ENCODE measurements around the gene POLR3H. TPM values are rescaled to one million over a fixed set of nuclear protein-coding genes. Genes with fewer than 3 reads are reported as not detected.
A peak's percentile ranks its signal among the peaks of the same experiment; 100 is the strongest.

Gene POLR3H
- total RNA-seq, 1 donor from 2014 or later: 15.2 TPM

GRCh38 chr22:41571786-41572185 lies 27.5 kb upstream of the POLR3H start:
- H3K4me1 Mint-ChIP-seq: peaks cover 19% of the 10 kb centered on the region
- Histone ChIP-seq H3K27me3 (no peaks in the 10 kb centered on the region), H3K79me2 (ENCODE audit: low read depth) (no peaks in the 10 kb centered on the region), H3K4me3 (no peak overlapping the region), H3K9ac (no peak overlapping the region), H3K27ac (no peak overlapping the region), H3K4me2 (no peak overlapping the region), H4K20me1 (ENCODE audit: low read depth) (no peaks in the 10 kb centered on the region), H3F3A (ENCODE audit: low read depth) (no peaks in the 10 kb centered on the region), H3K4me1 (no peaks in the 10 kb centered on the region), H3K9me3 (ENCODE audit: low read depth) (no peaks in the 10 kb centered on the region), H2AFZ (replicated peaks) (no peak overlapping the region), H3K36me3 (no peaks in the 10 kb centered on the region)
- no peak for TF ChIP-seq CTCF (IDR thresholded peaks at IDR 0.05)
- no peak for DNase-seq (ENCODE audit: low spot score)
- no peaks in the 10 kb centered on the region for H3K9me3 Mint-ChIP-seq
- H3K27me3 Mint-ChIP-seq (ENCODE audit: insufficient read depth, low read depth): peaks cover 12% of the 10 kb centered on the region
- no peaks in the 10 kb centered on the region for H3K36me3 Mint-ChIP-seq
- no peak overlapping the region for H3K27ac Mint-ChIP-seq
- no peak overlapping the region for H3K4me3 Mint-ChIP-seq

- peaks cover 12% of the 10 kb centered on the region for H3K27me3 Mint-ChIP-seq (ENCODE audit: insufficient read depth, low read depth)
- no peaks in the 10 kb centered on the region for H4K20me1 ChIP-seq (ENCODE audit: low read depth)
- H2AFZ ChIP-seq (replicated peaks): no peak overlapping the region
- DNase-seq (ENCODE audit: low spot score): no peak
- no peak overlapping the region for H3K4me2 ChIP-seq
- no peak overlapping the region for H3K27ac Mint-ChIP-seq
- no peaks in the 10 kb centered on the region for H3K36me3 Mint-ChIP-seq
- H3K9ac ChIP-seq: no peak overlapping the region
- no peaks in the 10 kb centered on the region for H3K36me3 ChIP-seq
- no peaks in the 10 kb centered on the region for H3K27me3 ChIP-seq
- no peak overlapping the region for H3K4me3 ChIP-seq
- H3K27ac ChIP-seq: no peak overlapping the region
- no peaks in the 10 kb centered on the region for H3K79me2 ChIP-seq (ENCODE audit: low read depth)
- H3K9me3 Mint-ChIP-seq: no peaks in the 10 kb centered on the region
- no peaks in the 10 kb centered on the region for H3F3A ChIP-seq (ENCODE audit: low read depth)
- H3K4me1 Mint-ChIP-seq: peaks cover 22% of the 10 kb centered on the region
- no peak overlapping the region for H3K4me3 Mint-ChIP-seq
- H3K9me3 ChIP-seq (ENCODE audit: low read depth): no peaks in the 10 kb centered on the region
- no peaks in the 10 kb centered on the region for H3K4me1 ChIP-seq
- TF ChIP-seq EZH2phosphoT487 (IDR thresholded peaks at IDR 0.05) (no peak), CTCF (IDR thresholded peaks at IDR 0.05) (no peak), EZH2 (IDR thresholded peaks at IDR 0.05) (no peak)
These were observed 26.0 kb upstream of the POLR3H start for GRCh38 chr22:41570221-41570620.

GRCh38 chr22:41568811-41569210 lies 24.5 kb upstream of the POLR3H start:
- Histone ChIP-seq H4K20me1 (ENCODE audit: low read depth) (no peaks in the 10 kb centered on the region), H3K9ac (no peak overlapping the region), H3F3A (ENCODE audit: low read depth) (no peaks in the 10 kb centered on the region), H3K27me3 (no peaks in the 10 kb centered on the region), H3K9me3 (ENCODE audit: low read depth) (no peaks in the 10 kb centered on the region), H3K79me2 (ENCODE audit: low read depth) (no peaks in the 10 kb centered on the region), H3K4me2 (no peak overlapping the region), H2AFZ (replicated peaks) (no peak overlapping the region), H3K36me3 (no peaks in the 10 kb centered on the region), H3K4me3 (no peak overlapping the region), H3K4me1 (no peaks in the 10 kb centered on the region), H3K27ac (no peak overlapping the region)
- Mint-ChIP-seq H3K27ac (peak overlapping the region; percentile 98), H3K27me3 (ENCODE audit: insufficient read depth, low read depth) (peaks cover 12% of the 10 kb centered on the region), H3K9me3 (no peaks in the 10 kb centered on the region), H3K36me3 (no peaks in the 10 kb centered on the region), H3K4me3 (peak overlapping the region; percentile 67), H3K4me1 (peaks cover 22% of the 10 kb centered on the region)
- no peak for DNase-seq (ENCODE audit: low spot score)
- TF ChIP-seq EZH2 (IDR thresholded peaks at IDR 0.05): no peak
- TF ChIP-seq EZH2phosphoT487 (IDR thresholded peaks at IDR 0.05): no peak
- no peak for TF ChIP-seq CTCF (IDR thresholded peaks at IDR 0.05)

GRCh38 chr22:41567512-41567768 lies 23.2 kb upstream of the POLR3H start:
- no peak overlapping the region for H3K27ac ChIP-seq
- DNase-seq (ENCODE audit: low spot score): no peak
- H3K9me3 Mint-ChIP-seq: no peaks in the 10 kb centered on the region
- H3K36me3 Mint-ChIP-seq: no peaks in the 10 kb centered on the region
- H3K27ac Mint-ChIP-seq: peak overlapping the region; percentile 57
- peaks cover 31% of the 10 kb centered on the region for H3K4me1 Mint-ChIP-seq
- H3K27me3 Mint-ChIP-seq (ENCODE audit: insufficient read depth, low read depth): peaks cover 11% of the 10 kb centered on the region
- H3K4me2 ChIP-seq: no peak overlapping the region
- H3K9ac ChIP-seq: no peak overlapping the region
- no peaks in the 10 kb centered on the region for H3K4me1 ChIP-seq
- no peaks in the 10 kb centered on the region for H3K79me2 ChIP-seq (ENCODE audit: low read depth)
- no peaks in the 10 kb centered on the region for H3F3A ChIP-seq (ENCODE audit: low read depth)
- TF ChIP-seq EZH2phosphoT487 (IDR thresholded peaks at IDR 0.05) (no peak), EZH2 (IDR thresholded peaks at IDR 0.05) (no peak)
- H3K4me3 ChIP-seq: no peak overlapping the region
- no peaks in the 10 kb centered on the region for H3K36me3 ChIP-seq
- no peaks in the 10 kb centered on the region for H4K20me1 ChIP-seq (ENCODE audit: low read depth)
- no peaks in the 10 kb centered on the region for H3K9me3 ChIP-seq (ENCODE audit: low read depth)
- H2AFZ ChIP-seq (replicated peaks): no peak overlapping the region
- H3K27me3 ChIP-seq: no peaks in the 10 kb centered on the region
- no peak overlapping the region for H3K4me3 Mint-ChIP-seq
